ENCODE measurements around the gene RSAD1.

The RSAD1 gene

DNA sequence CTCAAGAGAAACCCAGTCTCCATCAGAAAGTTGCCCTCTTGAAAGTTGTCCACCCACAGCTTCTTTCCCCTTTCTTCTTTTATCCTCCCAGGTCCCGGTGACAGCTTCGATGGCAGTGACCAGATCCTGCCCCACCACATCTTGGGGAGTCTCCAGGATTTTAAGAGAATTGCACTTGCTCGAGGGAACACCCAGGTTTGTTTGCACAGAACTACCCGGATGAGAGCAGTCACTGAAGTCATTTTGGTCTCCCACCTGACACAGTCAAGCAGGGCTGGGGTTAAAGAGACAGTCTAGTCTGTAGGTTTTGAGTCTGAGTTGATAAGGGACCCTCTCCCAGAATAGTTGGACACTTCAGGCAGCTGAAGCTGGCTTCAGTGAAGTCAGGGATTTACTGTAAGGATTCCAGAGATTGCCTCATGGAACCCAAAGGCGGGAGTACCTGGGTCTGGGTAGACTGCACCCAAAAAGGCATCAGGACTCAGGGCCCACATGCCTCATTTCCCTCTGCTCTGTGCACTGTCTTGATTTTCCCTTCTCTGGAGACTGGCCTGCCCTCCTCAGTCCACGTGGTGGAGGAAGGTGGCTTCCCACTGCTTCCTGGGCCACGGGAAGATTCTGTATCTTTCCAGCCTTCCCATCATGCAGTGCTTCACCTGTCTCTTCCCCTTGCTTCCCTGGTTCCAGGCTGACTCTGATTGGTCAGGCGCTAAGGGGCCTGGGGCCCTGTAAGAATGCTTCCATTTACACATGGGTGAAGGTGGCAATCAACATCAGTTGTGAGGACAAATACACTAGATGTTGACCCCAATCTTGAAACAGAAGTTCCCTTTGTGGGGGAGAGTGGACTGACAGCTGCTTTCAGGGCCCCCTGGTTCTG, 39.1 kb downstream of the RSAD1 start:
- no peak for FAIRE-seq

DNA sequence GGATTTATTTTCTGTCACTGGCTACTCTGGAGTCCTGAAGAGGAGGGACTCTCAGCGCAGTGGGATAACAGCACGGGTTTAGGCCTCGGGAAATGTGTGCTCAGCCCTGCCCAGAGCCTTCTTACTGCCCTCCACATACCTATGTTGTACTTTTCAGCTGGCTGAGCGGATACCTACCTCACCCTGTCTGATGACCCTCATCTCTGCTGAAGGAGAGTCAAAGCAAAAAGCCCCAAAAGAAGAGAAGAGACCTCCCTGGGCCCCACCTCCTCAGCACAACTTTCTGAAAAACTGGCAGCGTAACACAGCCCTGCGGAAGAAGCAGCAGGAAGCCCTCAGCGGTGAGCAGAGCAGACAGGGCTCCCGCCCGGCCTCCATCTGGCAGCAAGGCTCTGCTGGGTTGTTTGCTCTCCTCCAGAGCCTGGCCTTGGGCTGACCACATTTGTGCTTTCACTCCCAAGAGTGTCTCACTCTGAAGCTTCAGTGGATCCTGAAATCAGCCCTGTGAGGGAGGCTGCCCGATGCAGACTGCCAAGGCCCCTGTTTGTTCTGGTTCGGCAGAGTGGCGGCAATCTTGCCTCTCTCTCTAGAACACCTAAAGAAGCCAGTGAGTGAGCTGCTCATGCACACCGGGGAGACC, 39.8 kb downstream of the RSAD1 start:
- FAIRE-seq = no peak
- DNase-seq (ENCODE audit: low spot score) = no peak

More for the DNA sequence above, 39.1 kb downstream of the RSAD1 start:
- DNase-seq (ENCODE audit: low spot score) = no peak

DNA sequence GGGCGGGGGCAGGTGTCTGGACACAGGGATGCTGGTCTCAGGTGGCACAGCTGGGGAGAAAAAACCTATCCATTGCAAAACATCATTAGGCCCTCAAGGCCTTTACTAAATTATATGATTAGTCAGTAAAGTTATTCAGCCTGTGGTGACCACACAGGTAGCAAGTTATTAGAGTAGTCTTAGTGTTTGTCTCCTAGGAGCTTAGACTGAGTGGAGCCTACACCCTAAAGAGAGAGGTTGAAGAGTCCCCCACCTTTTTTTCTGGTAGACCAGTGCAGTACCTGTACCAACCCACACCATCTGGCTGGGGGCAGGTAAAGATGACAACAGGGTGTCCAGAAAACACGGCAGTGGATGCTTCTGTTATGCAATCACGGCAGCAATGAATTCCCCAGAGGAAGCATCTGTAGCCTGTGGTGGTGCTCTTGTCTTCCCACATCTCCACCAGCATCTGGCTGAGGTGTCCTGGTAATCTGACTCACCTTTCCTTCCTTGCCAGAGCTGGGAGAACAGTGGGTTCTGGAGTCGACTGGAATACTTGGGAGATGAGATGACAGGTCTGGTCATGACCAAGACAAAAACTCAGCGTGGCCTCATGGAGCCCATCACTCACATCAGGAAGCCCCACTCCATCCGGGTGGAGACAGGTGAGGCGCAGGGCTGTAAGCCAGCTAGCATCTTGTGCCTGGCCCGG, 40.6 kb downstream of the RSAD1 start:
- FAIRE-seq = no peak
- DNase-seq (ENCODE audit: low spot score) = no peak

DNA sequence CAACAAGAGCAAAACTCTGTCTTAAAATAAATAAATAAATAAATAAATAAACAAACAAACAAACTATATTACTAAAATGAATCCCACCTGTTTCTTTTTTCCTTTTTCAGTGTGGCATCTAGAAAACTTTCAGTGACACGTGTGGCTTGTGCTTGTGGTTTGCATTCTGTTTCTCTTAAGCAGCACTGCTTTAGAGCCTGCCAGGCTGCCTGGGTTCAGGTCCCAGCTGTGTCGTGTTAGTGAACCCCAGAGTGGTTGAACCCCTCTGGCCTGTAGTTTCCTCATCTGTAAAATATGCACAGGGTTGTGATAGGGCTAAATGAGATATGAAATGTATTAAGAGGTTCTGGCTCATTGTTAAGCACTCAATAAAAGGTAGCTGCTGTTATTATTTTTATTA, 41.8 kb downstream of the RSAD1 start:
- DNase-seq (ENCODE audit: low spot score) (no peak), FAIRE-seq (no peak)

DNA sequence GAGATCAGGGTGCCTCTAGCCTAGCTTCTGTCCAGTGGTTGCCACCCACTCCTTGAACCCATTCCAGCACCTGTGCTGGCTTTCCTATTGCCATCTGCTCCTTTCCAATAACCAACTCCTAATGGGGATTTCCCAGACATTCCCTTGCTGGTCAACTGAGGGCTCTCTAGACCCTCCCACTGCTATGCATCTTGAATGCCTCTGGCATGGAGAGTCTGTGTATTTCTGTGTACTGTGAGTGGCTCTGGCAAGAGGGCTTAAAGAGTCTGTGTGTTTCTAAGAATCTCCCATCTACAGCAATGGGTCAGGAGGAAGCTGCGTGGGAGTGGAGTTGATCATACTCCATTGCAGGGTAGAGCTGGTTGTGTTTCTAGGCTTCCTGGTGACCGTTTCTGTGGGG, 42.9 kb downstream of the RSAD1 start:
- no peak for FAIRE-seq
- no peak for DNase-seq (ENCODE audit: low spot score)

DNA sequence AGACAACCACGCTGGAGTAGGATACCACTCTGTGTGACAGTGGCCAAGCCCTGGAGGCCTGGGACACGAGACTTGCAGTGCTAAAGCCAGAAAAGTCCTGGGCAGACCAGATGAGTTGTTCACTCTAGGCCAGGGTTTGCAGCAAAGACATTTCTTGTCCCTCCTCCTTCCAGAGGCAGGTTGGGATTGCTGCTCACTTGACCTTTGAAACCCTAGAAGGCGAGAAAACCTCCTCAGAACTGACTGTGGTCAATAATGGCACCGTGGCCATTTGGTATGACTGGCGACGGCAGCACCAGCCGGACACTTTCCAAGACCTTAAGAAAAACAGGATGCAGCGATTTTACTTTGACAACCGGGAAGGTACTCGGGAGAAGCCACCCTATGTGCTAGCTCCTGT, 44.1 kb downstream of the RSAD1 start:
- DNase-seq (ENCODE audit: low spot score) (no peak), FAIRE-seq (no peak)

DNA sequence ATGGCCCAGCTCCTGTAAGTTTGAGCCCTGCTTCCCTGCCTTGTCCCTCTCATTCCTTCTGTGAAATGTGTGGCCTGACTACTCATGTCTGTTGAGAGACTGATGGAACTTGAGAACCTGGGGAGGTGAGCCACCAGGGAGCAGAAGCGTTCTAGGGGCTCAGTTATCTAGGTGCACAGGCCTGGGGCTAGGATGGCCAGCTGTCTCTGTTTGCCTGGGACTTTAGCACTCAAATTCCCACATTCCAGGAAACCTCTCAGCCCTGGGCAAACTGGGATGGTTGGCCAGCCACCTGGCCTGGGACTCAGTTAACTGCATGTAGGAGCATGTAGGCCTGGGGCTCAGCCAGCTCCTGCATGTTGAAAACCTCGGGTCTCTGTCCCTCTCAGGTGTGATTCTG, 44.5 kb downstream of the RSAD1 start:
- no peak for FAIRE-seq

DNA sequence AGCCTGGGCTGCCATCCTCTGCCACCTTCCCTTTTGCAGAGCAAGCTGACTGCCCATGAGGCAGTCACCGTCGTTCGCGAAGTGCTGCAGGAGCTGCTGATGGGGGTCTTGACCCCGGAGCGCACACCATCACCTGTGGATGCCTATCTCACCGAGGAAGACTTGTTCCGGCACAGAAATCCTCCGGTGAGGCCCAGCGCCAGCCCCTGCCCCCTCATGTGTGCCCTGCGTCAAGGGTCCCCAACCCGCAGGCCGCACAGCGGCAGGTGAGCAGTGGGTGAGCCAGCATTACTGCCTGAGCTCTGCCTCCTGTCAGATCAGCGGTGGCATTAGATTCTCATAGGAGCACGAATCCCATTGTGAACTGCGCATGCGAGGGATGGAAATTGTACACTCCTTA, 46.2 kb downstream of the RSAD1 start:
- no peak for FAIRE-seq

More for the DNA sequence above, 44.5 kb downstream of the RSAD1 start:
- no peak for DNase-seq (ENCODE audit: low spot score)

DNA sequence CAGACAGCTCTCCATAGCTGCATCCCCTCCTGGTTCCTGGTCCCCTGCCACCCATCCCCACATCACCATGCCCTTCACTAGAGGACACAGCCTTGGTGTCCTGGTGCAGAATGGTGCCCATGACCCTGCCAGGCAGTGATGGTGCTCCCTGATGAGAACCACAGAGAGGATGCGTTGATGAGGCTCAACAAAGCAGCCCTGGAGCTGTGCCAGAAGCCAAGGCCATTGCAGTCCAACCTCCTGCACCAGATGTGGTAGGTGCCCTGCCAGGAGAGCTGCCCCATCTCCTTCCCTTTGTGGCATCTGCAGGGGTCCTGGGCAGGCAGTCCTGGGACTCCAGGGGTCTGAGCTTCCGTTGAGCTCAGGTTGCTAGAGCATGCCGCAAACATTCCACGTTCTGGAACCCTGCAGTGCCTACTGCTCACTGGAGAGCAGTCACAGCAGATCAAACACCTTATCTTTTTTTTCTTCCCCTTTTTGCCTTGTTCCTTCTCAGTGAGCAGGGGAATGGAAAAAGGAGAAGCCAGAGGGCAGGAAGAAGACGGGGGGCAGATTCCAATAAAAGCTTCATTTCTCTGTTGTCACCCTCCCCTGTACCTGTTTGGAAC, 48.6 kb downstream of the RSAD1 start:
- DNase-seq (ENCODE audit: low spot score) = no peak
- no peak for FAIRE-seq

More for the DNA sequence above, 46.2 kb downstream of the RSAD1 start:
- DNase-seq (ENCODE audit: low spot score) = no peak

DNA sequence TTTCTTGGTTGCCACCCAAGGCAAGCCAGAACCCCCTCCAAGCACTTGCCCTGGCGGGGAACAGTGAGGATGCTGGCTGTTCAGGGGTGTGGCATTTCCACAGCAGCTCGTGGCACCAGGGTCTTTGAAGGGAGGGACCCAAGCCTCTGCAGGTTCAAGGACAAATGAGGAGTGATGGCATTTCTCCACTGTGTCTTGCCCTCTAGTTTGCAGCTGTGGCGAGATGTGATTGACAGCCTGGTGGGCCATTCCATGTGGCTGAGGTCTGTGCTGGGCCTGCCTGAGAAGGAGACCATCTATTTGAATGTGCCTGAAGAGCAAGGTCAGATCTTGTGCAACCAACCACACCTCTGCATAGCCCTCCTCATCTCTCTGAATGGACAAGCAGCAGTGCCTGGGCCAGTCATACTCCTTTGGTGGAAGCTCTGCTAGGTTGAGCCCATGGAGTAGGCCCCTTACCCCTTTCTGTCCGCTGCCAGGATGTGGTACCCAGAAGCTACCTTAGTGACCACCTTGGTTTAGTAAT, 49.4 kb downstream of the RSAD1 start:
- DNase-seq (ENCODE audit: low spot score) = no peak
- FAIRE-seq = no peak

DNA sequence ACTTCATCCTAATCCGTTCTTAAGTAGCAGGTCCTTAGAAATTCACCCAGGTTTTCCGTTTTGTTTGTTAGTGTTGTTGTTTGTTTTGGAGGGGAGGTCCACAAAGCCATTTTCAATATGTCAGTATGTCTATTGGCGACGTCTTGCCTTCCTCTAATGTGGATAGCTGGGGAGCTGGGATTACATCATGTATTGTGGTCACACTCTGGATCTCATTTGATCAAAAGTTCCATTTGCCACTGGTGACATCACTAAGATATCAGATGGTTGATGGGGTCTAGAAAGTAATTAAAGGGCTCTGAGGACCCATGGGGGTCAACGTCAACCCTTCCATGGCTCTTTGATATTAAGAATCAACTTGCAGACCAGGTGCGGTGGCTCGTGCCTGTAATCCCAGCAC, 51.2 kb downstream of the RSAD1 start:
- DNase-seq (ENCODE audit: low spot score) = no peak
- no peak for FAIRE-seq

DNA sequence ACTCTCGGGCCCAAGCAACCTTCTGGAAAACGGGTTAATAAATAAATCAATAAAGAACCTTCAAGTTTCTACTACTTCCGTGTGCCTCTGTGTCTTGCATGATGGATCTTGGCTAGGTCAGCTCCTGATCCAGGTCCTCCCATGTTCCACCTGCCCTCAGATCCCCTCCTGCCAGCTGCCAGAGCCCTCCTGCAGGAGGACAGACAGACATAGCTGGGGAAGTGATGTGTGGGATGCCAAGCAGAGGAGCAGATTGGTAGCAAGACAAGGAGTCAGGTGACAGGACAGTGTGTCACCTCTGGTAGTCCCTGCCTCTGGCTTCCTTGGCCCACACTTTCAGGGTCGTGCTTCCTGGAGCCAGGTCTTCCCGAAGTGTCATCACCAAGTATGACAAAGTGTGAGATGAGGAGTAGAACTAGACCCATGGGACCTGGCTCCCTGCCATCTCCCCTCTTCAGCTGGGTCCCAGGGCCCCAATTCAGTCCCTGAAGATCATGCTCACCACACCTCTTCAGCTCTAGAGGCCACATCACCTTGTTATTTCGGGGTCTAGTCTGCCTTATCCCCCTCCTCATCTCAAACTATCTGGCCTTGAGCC, 52.9 kb downstream of the RSAD1 start:
- DNase-seq (ENCODE audit: low spot score) (no peak), FAIRE-seq (no peak)

DNA sequence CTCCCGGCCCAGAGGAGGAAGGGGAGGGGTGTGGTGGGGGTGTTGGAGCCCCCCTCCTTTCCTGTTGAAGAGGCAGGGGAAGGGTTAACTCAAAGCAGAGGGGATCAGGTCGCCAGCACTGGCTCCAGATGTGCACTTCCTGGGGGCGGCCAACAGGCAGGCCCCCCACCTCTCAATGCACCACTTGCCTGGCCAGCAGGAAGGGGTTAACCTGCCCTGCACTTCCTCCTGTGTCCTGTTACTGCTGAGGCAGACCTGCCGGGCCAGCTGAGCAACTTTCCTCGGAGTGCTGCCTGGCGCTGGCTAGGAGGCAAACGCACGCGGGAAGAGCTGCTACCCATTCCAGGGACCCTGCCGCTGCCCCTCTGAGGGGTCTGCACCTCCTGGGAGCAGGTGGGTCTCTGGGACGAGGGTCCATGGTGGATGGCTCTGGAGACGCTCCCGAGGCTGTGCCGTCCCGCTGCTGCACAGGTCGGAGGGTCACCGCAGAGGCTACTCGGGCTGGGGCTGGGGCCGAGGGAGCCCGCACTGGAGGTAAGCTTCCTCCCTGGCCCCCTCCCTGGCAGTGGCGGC, 53.9 kb downstream of the RSAD1 start, which contains the start of gene EPN3:
EPN3 (plus strand) TSS at position 284 of the 573 bp plus-strand sequence. CDS start 3,822 bp downstream, outside the sequence.
- DNase-seq (ENCODE audit: low spot score) (no peak), FAIRE-seq (no peak)

DNA sequence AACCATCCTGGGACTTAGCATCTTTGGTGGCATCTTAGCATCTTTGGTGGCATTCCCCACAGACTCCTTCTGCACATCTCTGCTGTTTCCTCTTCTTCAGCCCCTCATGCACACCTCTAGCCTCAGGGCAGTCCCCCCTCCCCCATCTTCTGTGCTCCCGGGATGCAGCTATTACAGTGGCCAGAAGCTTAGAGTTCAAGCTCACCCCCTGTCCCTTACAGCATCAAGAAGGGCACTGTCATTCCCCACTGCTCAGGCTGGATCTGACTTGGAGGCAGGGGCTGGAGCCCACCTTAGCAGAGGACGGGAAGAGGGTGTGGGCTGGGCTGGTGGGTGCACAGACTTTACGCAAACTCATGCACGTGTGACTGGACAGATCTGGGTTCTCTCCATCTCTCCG, 54.5 kb downstream of the RSAD1 start:
- no peak for FAIRE-seq
- DNase-seq (ENCODE audit: low spot score) = no peak

DNA sequence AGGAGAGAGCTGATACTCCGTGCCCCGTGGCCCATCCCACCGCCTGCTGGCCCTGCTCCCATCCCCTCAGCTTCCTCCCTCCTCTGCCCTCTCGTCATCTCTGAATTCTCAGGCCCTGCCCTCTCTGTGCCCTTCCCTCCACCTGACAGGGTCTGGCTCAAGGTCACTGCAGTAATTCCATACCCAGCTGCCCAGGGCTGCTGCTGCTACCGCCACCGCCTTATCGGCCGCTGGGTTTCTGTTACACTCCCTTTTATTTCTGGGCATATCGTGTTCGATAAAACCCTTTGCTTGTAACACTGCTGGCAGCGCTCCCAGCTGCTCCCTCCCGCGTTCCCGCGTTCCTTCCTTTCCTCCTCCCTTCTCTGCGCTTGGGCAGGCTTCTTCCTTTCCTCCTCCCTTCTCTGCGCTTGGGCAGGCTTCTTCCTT, 55.1 kb downstream of the RSAD1 start:
- no peak for FAIRE-seq
- DNase-seq (ENCODE audit: low spot score) = no peak

DNA sequence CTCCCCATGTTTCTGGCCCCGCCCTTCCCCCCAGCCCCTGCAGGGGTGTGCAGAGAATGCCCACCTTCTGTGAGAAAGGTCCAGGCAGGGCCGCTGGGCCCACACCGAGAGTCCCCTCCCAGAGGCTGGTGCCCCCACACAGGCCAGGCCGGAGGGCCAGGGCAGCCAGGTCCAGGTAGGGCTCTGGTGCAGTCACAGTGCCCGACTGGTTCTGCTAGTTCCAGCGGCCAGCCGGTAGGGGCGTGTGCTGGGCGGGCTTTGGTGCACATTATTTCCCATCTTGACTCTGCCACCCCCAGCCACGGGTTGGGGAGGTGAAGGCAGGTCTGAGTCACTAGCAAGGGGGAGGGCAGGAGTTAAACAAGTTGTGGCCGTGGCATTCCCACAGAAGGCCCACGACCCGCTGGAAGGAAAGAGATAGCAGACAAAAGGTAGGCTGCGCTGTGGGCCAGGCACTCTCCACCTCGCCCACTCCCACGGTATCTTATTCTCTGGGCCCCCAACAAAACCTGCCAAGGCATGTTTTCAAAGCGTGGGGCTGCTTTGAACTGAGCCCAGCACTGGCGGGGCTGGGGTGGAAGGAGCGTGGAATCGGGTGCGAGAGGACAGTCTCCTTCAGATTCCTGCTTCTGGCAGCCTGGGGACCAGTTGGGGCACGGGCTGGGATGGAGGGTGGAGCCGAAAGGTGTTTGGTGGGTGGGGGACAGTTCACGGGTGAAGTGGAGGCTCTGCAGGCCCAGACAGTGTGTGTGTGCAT, 55.7 kb downstream of the RSAD1 start:
- no peak for FAIRE-seq
- peak; percentile 16 for DNase-seq (ENCODE audit: low spot score)

DNA sequence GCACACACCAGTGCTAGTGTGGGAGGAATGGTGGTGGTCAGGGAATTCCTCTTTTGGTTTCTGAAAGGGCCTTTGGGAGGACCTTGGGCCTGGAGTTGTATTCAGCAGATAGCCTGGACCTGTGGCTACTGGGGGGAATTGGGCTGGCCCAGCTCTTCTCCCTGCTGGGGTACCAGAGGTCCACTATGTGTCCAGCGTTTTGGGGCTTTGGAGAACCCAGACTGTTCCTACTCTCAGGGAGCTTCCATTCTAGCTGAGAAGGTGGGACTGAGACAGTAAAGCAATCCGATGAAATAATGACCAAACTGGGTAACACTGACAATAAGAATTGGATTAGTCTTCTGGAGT, 56.3 kb downstream of the RSAD1 start:
- FAIRE-seq (no peak), DNase-seq (ENCODE audit: low spot score) (no peak)

DNA sequence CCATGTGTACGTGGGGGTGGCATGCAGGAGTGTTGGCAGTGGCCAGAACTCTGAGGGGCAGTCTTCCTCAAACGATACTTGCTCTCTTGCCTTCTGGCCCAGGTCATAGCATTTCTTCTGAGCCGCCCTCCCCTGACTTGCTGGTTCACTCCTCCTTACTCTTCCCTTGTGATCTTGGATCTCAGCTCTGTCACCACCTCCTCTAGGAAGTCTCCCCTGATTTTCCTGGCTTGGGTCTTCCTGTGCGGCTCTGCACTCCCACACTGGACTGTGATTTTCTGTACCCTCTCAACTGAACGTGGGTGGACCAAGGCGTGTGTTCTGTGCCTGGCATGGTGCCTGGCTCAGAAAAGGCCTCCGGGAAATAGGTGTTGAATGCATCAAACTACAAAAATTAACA, 56.7 kb downstream of the RSAD1 start:
- no peak for FAIRE-seq
- no peak for DNase-seq (ENCODE audit: low spot score)
